ENCODE measurements around the gene LPP. TPM values are rescaled to one million over a fixed set of nuclear protein-coding genes. Genes with fewer than 3 reads are reported as not detected.

Gene LPP
- polyA plus RNA-seq, 3 donors: 14.1 to 23.2 (median 15.3) TPM

DNA sequence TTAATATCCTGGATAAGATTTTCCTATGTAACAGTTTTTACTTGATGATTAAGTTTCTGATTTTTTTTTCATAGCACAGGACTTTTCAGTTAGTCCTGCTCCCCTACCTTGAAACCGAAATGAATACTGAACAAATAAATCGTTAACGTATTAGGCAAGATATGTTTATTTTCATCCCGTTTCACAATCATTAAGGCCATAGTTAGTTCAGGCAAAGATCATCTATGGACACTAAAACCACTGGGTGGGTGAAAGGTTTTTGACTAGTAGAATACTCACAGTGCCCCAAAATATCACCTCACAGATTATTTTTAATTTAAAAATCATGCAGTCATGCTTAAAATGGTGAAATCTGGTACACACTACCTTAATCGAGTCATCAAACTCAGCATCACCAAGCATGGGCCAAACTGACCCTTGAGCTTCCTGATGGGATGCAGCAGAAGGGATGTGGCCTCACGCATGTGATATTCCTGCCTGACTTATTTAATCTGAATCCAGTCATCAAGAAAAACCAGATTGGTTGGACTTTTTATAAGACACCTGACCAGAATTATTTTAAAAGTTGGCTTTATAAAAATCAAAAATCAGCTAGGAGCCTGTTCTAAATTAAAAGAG is 365.0 kb downstream of the LPP start:
- H3K4me2 ChIP-seq (replicated peaks; ENCODE audit: extremely low read depth, low read length, poor library complexity, severe bottlenecking): no peak overlapping the region
- no peak overlapping the region for H3K4me3 Mint-ChIP-seq
- no peaks in the 10 kb centered on the region for H3K36me3 ChIP-seq (replicated peaks in 1 of 2; ENCODE audit: control insufficient read depth in 1 of 2, insufficient read depth in 2 of 2, low read length in 2 of 2)
- no peak overlapping the region for H2AFZ ChIP-seq (ENCODE audit: insufficient read depth, low read depth, low read length, poor library complexity, severe bottlenecking)
- TF ChIP-seq, protein P1, sequence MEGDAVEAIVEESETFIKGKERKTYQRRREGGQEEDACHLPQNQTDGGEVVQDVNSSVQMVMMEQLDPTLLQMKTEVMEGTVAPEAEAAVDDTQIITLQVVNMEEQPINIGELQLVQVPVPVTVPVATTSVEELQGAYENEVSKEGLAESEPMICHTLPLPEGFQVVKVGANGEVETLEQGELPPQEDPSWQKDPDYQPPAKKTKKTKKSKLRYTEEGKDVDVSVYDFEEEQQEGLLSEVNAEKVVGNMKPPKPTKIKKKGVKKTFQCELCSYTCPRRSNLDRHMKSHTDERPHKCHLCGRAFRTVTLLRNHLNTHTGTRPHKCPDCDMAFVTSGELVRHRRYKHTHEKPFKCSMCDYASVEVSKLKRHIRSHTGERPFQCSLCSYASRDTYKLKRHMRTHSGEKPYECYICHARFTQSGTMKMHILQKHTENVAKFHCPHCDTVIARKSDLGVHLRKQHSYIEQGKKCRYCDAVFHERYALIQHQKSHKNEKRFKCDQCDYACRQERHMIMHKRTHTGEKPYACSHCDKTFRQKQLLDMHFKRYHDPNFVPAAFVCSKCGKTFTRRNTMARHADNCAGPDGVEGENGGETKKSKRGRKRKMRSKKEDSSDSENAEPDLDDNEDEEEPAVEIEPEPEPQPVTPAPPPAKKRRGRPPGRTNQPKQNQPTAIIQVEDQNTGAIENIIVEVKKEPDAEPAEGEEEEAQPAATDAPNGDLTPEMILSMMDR (IDR thresholded peaks at IDR 0.05): no peak
- DNase-seq: no peak
- 100% methylated on average over 1 of the region's 6 CpGs for WGBS (ENCODE audit: insufficient coverage)
- H3K27me3 ChIP-seq (ENCODE audit: control insufficient read depth in 2 of 2, insufficient read depth in 2 of 2, low read length in 2 of 2): no peaks in the 10 kb centered on the region
- intact Hi-C loops (cut with micrococcal nuclease): no loop called here
- no peak overlapping the region for H3K4me3 ChIP-seq (replicated peaks in 1 of 3; ENCODE audit: low read depth in 2 of 3, low read length in 3 of 3)
- H3K27ac ChIP-seq (ENCODE audit: low read depth in 1 of 2, low read length in 2 of 2): no peak overlapping the region
- no peaks in the 10 kb centered on the region for H4K20me1 ChIP-seq (ENCODE audit: insufficient read depth, low read length)
- H3K9ac ChIP-seq (ENCODE audit: insufficient read depth, low read length, poor library complexity, severe bottlenecking): no peak overlapping the region
- no peaks in the 10 kb centered on the region for H3K79me2 ChIP-seq (ENCODE audit: insufficient read depth, low read length)
- H3K27ac Mint-ChIP-seq: no peak overlapping the region
- peaks cover 11% of the 10 kb centered on the region for H3K4me1 Mint-ChIP-seq
- no peaks in the 10 kb centered on the region for H3K9me3 ChIP-seq (replicated peaks in 1 of 2; ENCODE audit: control insufficient read depth in 1 of 2, insufficient read depth in 1 of 2, low read length in 2 of 2)
- no peaks in the 10 kb centered on the region for H3K4me1 ChIP-seq (ENCODE audit: control insufficient read depth in 1 of 2, insufficient read depth in 2 of 2, low read length in 2 of 2)
- no peaks in the 10 kb centered on the region for H3K27me3 Mint-ChIP-seq (ENCODE audit: low read depth in 3 of 3)
- H3K9me3 Mint-ChIP-seq: peaks cover 0 to 7% (median 0%) of the 10 kb centered on the region in 7 donors
- peaks cover 7 to 12% of the 10 kb centered on the region in 2 donors for H3K36me3 Mint-ChIP-seq

DNA sequence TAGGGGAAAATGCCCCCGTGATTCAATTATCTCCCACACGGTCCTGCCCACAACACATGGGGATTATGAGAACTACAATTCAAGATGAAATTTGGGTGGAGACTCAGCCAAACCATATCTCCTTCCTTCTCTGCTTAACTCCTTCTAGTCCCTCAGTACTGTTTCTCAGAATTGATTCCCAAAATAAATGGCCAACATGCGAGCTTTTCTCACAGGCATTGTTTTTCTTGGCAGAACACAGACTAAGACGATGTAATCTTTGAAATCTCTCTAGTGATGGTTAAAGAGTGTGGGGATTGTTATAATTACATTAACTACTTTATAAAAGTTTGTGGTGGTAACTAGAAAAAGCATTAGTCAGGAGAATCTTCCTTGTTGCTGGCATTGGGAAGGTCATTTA is 366.5 kb downstream of the LPP start:
- no CpG with 5 or more reads among the region's 4 CpGs for WGBS (ENCODE audit: insufficient coverage)

More for the DNA sequence above, 366.5 kb downstream of the LPP start:
- no peaks in the 10 kb centered on the region for H3K79me2 ChIP-seq (ENCODE audit: insufficient read depth, low read length)
- Mint-ChIP-seq H3K4me3 (no peak overlapping the region), H3K36me3 (peaks cover 13 to 23% of the 10 kb centered on the region in 2 donors), H3K27me3 (ENCODE audit: low read depth in 3 of 3) (no peaks in the 10 kb centered on the region), H3K9me3 (peaks cover 0 to 7% (median 1%) of the 10 kb centered on the region in 7 donors), H3K27ac (no peak overlapping the region), H3K4me1 (peaks cover 15% of the 10 kb centered on the region)
- intact Hi-C loops (cut with micrococcal nuclease): no loop called here
- H3K36me3 ChIP-seq (replicated peaks in 1 of 2; ENCODE audit: control insufficient read depth in 1 of 2, insufficient read depth in 2 of 2, low read length in 2 of 2): peaks cover 0 to 7% of the 10 kb centered on the region in 2 donors
- DNase-seq: no peak
- H3K4me1 ChIP-seq (ENCODE audit: control insufficient read depth in 1 of 2, insufficient read depth in 2 of 2, low read length in 2 of 2): peaks cover 0 to under 1% of the 10 kb centered on the region in 2 donors
- no peak overlapping the region for H3K4me3 ChIP-seq (replicated peaks in 1 of 3; ENCODE audit: low read depth in 2 of 3, low read length in 3 of 3)
- H3K27ac ChIP-seq (ENCODE audit: low read depth in 1 of 2, low read length in 2 of 2): no peak overlapping the region
- no peaks in the 10 kb centered on the region for H3K27me3 ChIP-seq (ENCODE audit: control insufficient read depth in 2 of 2, insufficient read depth in 2 of 2, low read length in 2 of 2)
- no peak overlapping the region for H3K4me2 ChIP-seq (replicated peaks; ENCODE audit: extremely low read depth, low read length, poor library complexity, severe bottlenecking)
- TF ChIP-seq, protein P1 (IDR thresholded peaks at IDR 0.05): no peak
- no peaks in the 10 kb centered on the region for H3K9me3 ChIP-seq (replicated peaks in 1 of 2; ENCODE audit: control insufficient read depth in 1 of 2, insufficient read depth in 1 of 2, low read length in 2 of 2)
- H3K9ac ChIP-seq (ENCODE audit: insufficient read depth, low read length, poor library complexity, severe bottlenecking): no peak overlapping the region
- H2AFZ ChIP-seq (ENCODE audit: insufficient read depth, low read depth, low read length, poor library complexity, severe bottlenecking): no peak overlapping the region
- no peaks in the 10 kb centered on the region for H4K20me1 ChIP-seq (ENCODE audit: insufficient read depth, low read length)

Data from CD14-positive monocyte (primary cell).